Measurements from ENCODE around the gene ANKRD9. TPM values are rescaled to one million over a fixed set of nuclear protein-coding genes. Genes with fewer than 3 reads are reported as not detected.

ANKRD9 gene
- total RNA-seq, 2 experiments from 2014 or later, result 8.8 to 9.4 TPM

- H3K9me3 Mint-ChIP-seq, result no peaks in the 10 kb centered on the region
- ATAC-seq (ENCODE audit: low read depth) (no peak), DNase-seq (no peak)
- no peak overlapping the region for H3K27ac Mint-ChIP-seq
- H3K4me1 Mint-ChIP-seq, result peaks cover 10% of the 10 kb centered on the region
- H3K4me3 Mint-ChIP-seq, result no peak overlapping the region
- POLR2A ChIA-PET, result no interaction called here
- H3K27me3 Mint-ChIP-seq, result peaks cover 9% of the 10 kb centered on the region
- H3K36me3 Mint-ChIP-seq, result peaks cover 4% of the 10 kb centered on the region
Measured at GRCh38 chr14:102512793-102513300, 3.3 kb upstream of the ANKRD9 start.

- no peaks in the 10 kb centered on the region for H3K9me3 Mint-ChIP-seq
Measured at GRCh38 chr14:102511538-102511937, 2.0 kb upstream of the ANKRD9 start.

GRCh38 chr14:102510616-102511520, 1.3 kb upstream of the ANKRD9 start:
- H3K9me3 Mint-ChIP-seq, result no peaks in the 10 kb centered on the region
- H3K27ac Mint-ChIP-seq, result peak overlapping the region; percentile 79
- peak; percentile 56 for DNase-seq
- H3K4me1 Mint-ChIP-seq, result peaks cover 6% of the 10 kb centered on the region
- no peak for ATAC-seq (ENCODE audit: low read depth)
- H3K27me3 Mint-ChIP-seq, result no peaks in the 10 kb centered on the region
- POLR2A ChIA-PET, result interaction anchor here (1.1 to 1.2 kb wide), 2 partner anchors 14 to 194 kb away, joined by 4 to 7 read pairs; no protein-coding TSS in a partner anchor
- H3K36me3 Mint-ChIP-seq, result peaks cover 4% of the 10 kb centered on the region
- H3K4me3 Mint-ChIP-seq, result peak overlapping the region; percentile 81

More at GRCh38 chr14:102511538-102511937, 2.0 kb upstream of the ANKRD9 start:
- Mint-ChIP-seq H3K4me3 (no peak overlapping the region), H3K27ac (no peak overlapping the region), H3K4me1 (peaks cover 8% of the 10 kb centered on the region), H3K27me3 (peaks cover 4% of the 10 kb centered on the region), H3K36me3 (peaks cover 4% of the 10 kb centered on the region)
- no peak for ATAC-seq (ENCODE audit: low read depth)
- no peak for DNase-seq
- POLR2A ChIA-PET, result no interaction called here

GRCh38 chr14:102508774-102509745, 516 bp downstream of the ANKRD9 start:
- POLR2A ChIA-PET, result interaction anchor here (0.6 to 1.2 kb wide), 6 partner anchors 9 to 192 kb away, joined by 3 to 7 read pairs (median 4); partner anchors contain the start of genes CINP and TECPR2
- DNase-seq (peak; percentile 63), ATAC-seq (ENCODE audit: low read depth) (peak; percentile 1)
- Mint-ChIP-seq H3K27ac (no peak overlapping the region), H3K4me1 (peaks cover 6% of the 10 kb centered on the region), H3K36me3 (peaks cover 4% of the 10 kb centered on the region), H3K4me3 (peak overlapping the region; percentile 63), H3K27me3 (no peaks in the 10 kb centered on the region), H3K9me3 (no peaks in the 10 kb centered on the region)

GRCh38 chr14:102508410-102508773, 1.2 kb downstream of the ANKRD9 start:
- POLR2A ChIA-PET, result interaction anchor here (0.6 kb wide), 1 partner anchor 32 kb away, joined by 4 read pairs; no protein-coding TSS in a partner anchor
- Mint-ChIP-seq H3K4me3 (peak overlapping the region; percentile 63), H3K36me3 (peaks cover 4% of the 10 kb centered on the region), H3K4me1 (peaks cover 6% of the 10 kb centered on the region), H3K27ac (no peak overlapping the region), H3K27me3 (no peaks in the 10 kb centered on the region), H3K9me3 (no peaks in the 10 kb centered on the region)
- ATAC-seq (ENCODE audit: low read depth) (no peak), DNase-seq (no peak)

- no peak overlapping the region for H3K27ac Mint-ChIP-seq
- POLR2A ChIA-PET, result no interaction called here
Measured at GRCh38 chr14:102507857-102508312, 1.7 kb downstream of the ANKRD9 start.

GRCh38 chr14:102507081-102507856, 2.3 kb downstream of the ANKRD9 start:
- no peak overlapping the region for H3K4me3 Mint-ChIP-seq
- no peaks in the 10 kb centered on the region for H3K27me3 Mint-ChIP-seq
- POLR2A ChIA-PET, result no interaction called here
- peaks cover 4% of the 10 kb centered on the region for H3K36me3 Mint-ChIP-seq
- DNase-seq (no peak), ATAC-seq (ENCODE audit: low read depth) (no peak)
- H3K4me1 Mint-ChIP-seq, result peaks cover 6% of the 10 kb centered on the region
- H3K9me3 Mint-ChIP-seq, result no peaks in the 10 kb centered on the region
- H3K27ac Mint-ChIP-seq, result no peak overlapping the region

More at GRCh38 chr14:102507857-102508312, 1.7 kb downstream of the ANKRD9 start:
- Mint-ChIP-seq H3K4me3 (no peak overlapping the region), H3K9me3 (no peaks in the 10 kb centered on the region), H3K27me3 (no peaks in the 10 kb centered on the region), H3K36me3 (peaks cover 4% of the 10 kb centered on the region), H3K4me1 (peaks cover 6% of the 10 kb centered on the region)
- no peak for ATAC-seq (ENCODE audit: low read depth)
- DNase-seq, result peak; percentile 33

GRCh38 chr14:102506626-102506925, 3.0 kb downstream of the ANKRD9 start:
- Mint-ChIP-seq H3K27ac (no peak overlapping the region), H3K9me3 (no peaks in the 10 kb centered on the region), H3K4me1 (peaks cover 6% of the 10 kb centered on the region), H3K4me3 (no peak overlapping the region), H3K36me3 (peaks cover 4% of the 10 kb centered on the region), H3K27me3 (no peaks in the 10 kb centered on the region)
- POLR2A ChIA-PET, result no interaction called here
- ATAC-seq (ENCODE audit: low read depth), result no peak
- DNase-seq, result no peak

- POLR2A ChIA-PET, result no interaction called here
- DNase-seq (no peak), ATAC-seq (ENCODE audit: low read depth) (no peak)
- no peaks in the 10 kb centered on the region for H3K9me3 Mint-ChIP-seq
- H3K36me3 Mint-ChIP-seq, result peaks cover 4% of the 10 kb centered on the region
- no peak overlapping the region for H3K4me3 Mint-ChIP-seq
- H3K4me1 Mint-ChIP-seq, result peaks cover 6% of the 10 kb centered on the region
- no peak overlapping the region for H3K27ac Mint-ChIP-seq
- no peaks in the 10 kb centered on the region for H3K27me3 Mint-ChIP-seq
Measured at GRCh38 chr14:102505775-102506625, 3.6 kb downstream of the ANKRD9 start.

GRCh38 chr14:102505000-102505619, 4.5 kb downstream of the ANKRD9 start:
- Mint-ChIP-seq H3K27ac (no peak overlapping the region), H3K4me1 (peaks cover 10% of the 10 kb centered on the region), H3K4me3 (no peak overlapping the region), H3K27me3 (no peaks in the 10 kb centered on the region), H3K9me3 (no peaks in the 10 kb centered on the region), H3K36me3 (peaks cover 4% of the 10 kb centered on the region)
- no peak for ATAC-seq (ENCODE audit: low read depth)
- no peak for DNase-seq
- POLR2A ChIA-PET, result no interaction called here

GRCh38 chr14:102504328-102504999, 5.1 kb downstream of the ANKRD9 start:
- POLR2A ChIA-PET, result no interaction called here
- no peaks in the 10 kb centered on the region for H3K27me3 Mint-ChIP-seq
- H3K9me3 Mint-ChIP-seq, result no peaks in the 10 kb centered on the region
- peaks cover 10% of the 10 kb centered on the region for H3K4me1 Mint-ChIP-seq
- peaks cover 4% of the 10 kb centered on the region for H3K36me3 Mint-ChIP-seq
- H3K4me3 Mint-ChIP-seq, result no peak overlapping the region
- ATAC-seq (ENCODE audit: low read depth) (no peak), DNase-seq (no peak)
- H3K27ac Mint-ChIP-seq, result no peak overlapping the region
